Trophoblast cell (in vitro differentiated cells and primary cell): ENCODE results near the gene PDXP.
A peak's percentile ranks its signal among the peaks of the same experiment; 100 is the strongest.

Source experiments
- DNase-seq, 2 donors: peaks; one replicate each; pipeline ENCODE4 v3.0.0-alpha.2; 2016
- H2AFZ ChIP-seq: 2 replicates; pipeline ENCODE4 v1.6.1; 2013; ENCODE audit warnings: low read length, moderate library complexity, mild to moderate bottlenecking; ENCODE audit not compliant: insufficient read depth, poor library complexity
- H2AK5ac ChIP-seq: 2 replicates; pipeline ENCODE4 v1.6.1; 2013; ENCODE audit warnings: mild to moderate bottlenecking, low read length
- H2BK120ac ChIP-seq: 2 replicates; pipeline ENCODE4 v1.6.1; 2013; ENCODE audit warnings: low read length, mild to moderate bottlenecking, moderate library complexity; ENCODE audit not compliant: insufficient read depth, poor library complexity
- H2BK12ac ChIP-seq: 2 replicates; pipeline ENCODE4 v1.6.1; 2013; ENCODE audit warnings: mild to moderate bottlenecking, low read length, moderate library complexity
- H2BK5ac ChIP-seq: 2 replicates; pipeline ENCODE4 v1.6.1; 2013; ENCODE audit warnings: low read length, low read depth, moderate library complexity, mild to moderate bottlenecking; ENCODE audit not compliant: poor library complexity
- H3K14ac ChIP-seq: 2 replicates; pipeline ENCODE4 v1.6.1; 2013; ENCODE audit warnings: mild to moderate bottlenecking, low read length
- H3K18ac ChIP-seq: 2 replicates; pipeline ENCODE4 v1.6.1; 2013; ENCODE audit warnings: mild to moderate bottlenecking, low read length
- H3K23ac ChIP-seq: 2 replicates; pipeline ENCODE4 v1.6.1; 2013; ENCODE audit warnings: low read length
- H3K27ac ChIP-seq: 2 replicates; pipeline ENCODE4 v1.5.1; 2013; ENCODE audit warnings: low read depth, mild to moderate bottlenecking, inconsistent platforms, low read length, moderate library complexity
- H3K27me3 ChIP-seq: 2 replicates; pipeline ENCODE4 v1.6.1; 2013; ENCODE audit warnings: inconsistent platforms, mild to moderate bottlenecking, low read length, moderate library complexity; ENCODE audit not compliant: insufficient read depth
- H3K36me3 ChIP-seq, 2 experiments: 1 replicate in 1 of 2; 2 replicates in 1 of 2; pipeline ENCODE4 v1.6.1; 2013; ENCODE audit warnings: low read length in 2 of 2, mild to moderate bottlenecking in 2 of 2, moderate library complexity in 1 of 2; ENCODE audit not compliant: insufficient read depth in 2 of 2, control insufficient read depth in 1 of 2
- H3K4ac ChIP-seq: 2 replicates; pipeline ENCODE4 v1.6.1; 2013; ENCODE audit warnings: low read depth, mild to moderate bottlenecking, low read length, moderate library complexity
- H3K4me1 ChIP-seq, 2 experiments: 1 replicate in 1 of 2; 2 replicates in 1 of 2; pipeline ENCODE4 v1.6.1; 2013; ENCODE audit warnings: low read length in 2 of 2, mild to moderate bottlenecking in 2 of 2, moderate library complexity in 1 of 2; ENCODE audit not compliant: insufficient read depth in 2 of 2, control insufficient read depth in 1 of 2
- H3K4me2 ChIP-seq: 2 replicates; pipeline ENCODE4 v1.6.1; 2013; ENCODE audit warnings: inconsistent platforms, mild to moderate bottlenecking, low read length, moderate library complexity
- H3K4me3 ChIP-seq: 2 replicates; pipeline ENCODE4 v1.5.1; 2013; ENCODE audit warnings: mild to moderate bottlenecking, low read depth, low read length, inconsistent platforms
- H3K79me1 ChIP-seq: one replicate; pipeline ENCODE4 v1.6.1; 2013; ENCODE audit warnings: low read length
- H3K79me2 ChIP-seq: 2 replicates; pipeline ENCODE4 v1.6.1; 2013; ENCODE audit warnings: low read length, mild to moderate bottlenecking; ENCODE audit not compliant: control insufficient read depth, insufficient read depth, poor library complexity
- H3K9ac ChIP-seq: 2 replicates; pipeline ENCODE4 v1.6.1; 2013; ENCODE audit warnings: mild to moderate bottlenecking, low read length
- H3K9me3 ChIP-seq: 2 replicates; pipeline ENCODE4 v1.6.1; 2013; ENCODE audit warnings: low read depth, mild to moderate bottlenecking, control low read depth, inconsistent platforms, low read length; ENCODE audit not compliant: insufficient read depth
- H4K12ac ChIP-seq: 2 replicates; pipeline ENCODE4 v1.6.1; 2013; ENCODE audit warnings: low read depth, mild to moderate bottlenecking, low read length, moderate library complexity
- H4K8ac ChIP-seq: 2 replicates; pipeline ENCODE4 v1.6.1; 2013; ENCODE audit warnings: low read depth, mild to moderate bottlenecking, low read length, moderate library complexity
- H4K91ac ChIP-seq: one replicate; pipeline ENCODE4 v1.6.1; 2013; ENCODE audit warnings: low read depth, mild to moderate bottlenecking, low read length, moderate library complexity
- WGBS: extraction: QIAGEN DNeasy Blood & Tissue Kit; methylation state at CpG from one replicate; pipeline ENCODE4 v1.1.7; 2013; ENCODE audit warnings: missing lambda C conversion rate; ENCODE audit not compliant: insufficient read length, insufficient coverage; ENCODE audit errors: extremely low coverage; 5-methylcytosine and 5-hydroxymethylcytosine counted together

The PDXP gene

GRCh38 chr22:37680191-37680851 is 21.8 kb downstream of the PDXP start:
- no peak overlapping the region for H2BK120ac ChIP-seq
- H3K79me2 ChIP-seq: no peaks in the 10 kb centered on the region
- no peak overlapping the region for H3K4me3 ChIP-seq
- H3K4me1 ChIP-seq: peaks cover 6 to 11% of the 10 kb centered on the region in 2 experiments
- H2AFZ ChIP-seq: no peak overlapping the region
- no peaks in the 10 kb centered on the region for H3K36me3 ChIP-seq
- no peak overlapping the region for H3K23ac ChIP-seq
- no peak overlapping the region for H2BK5ac ChIP-seq
- no CpG with 5 or more reads among the region's 7 CpGs for WGBS
- H2AK5ac ChIP-seq: no peak overlapping the region
- H3K18ac ChIP-seq: no peak overlapping the region
- DNase-seq: no peak
- no peak overlapping the region for H4K12ac ChIP-seq
- no peak overlapping the region for H4K8ac ChIP-seq
- no peak overlapping the region for H3K27ac ChIP-seq
- H3K4me2 ChIP-seq: no peak overlapping the region
- H3K9me3 ChIP-seq: no peaks in the 10 kb centered on the region
- no peaks in the 10 kb centered on the region for H3K27me3 ChIP-seq
- no peak overlapping the region for H4K91ac ChIP-seq
- H2BK12ac ChIP-seq: no peak overlapping the region
- H3K4ac ChIP-seq: no peak overlapping the region
- H3K9ac ChIP-seq: no peak overlapping the region
- H3K14ac ChIP-seq: no peak overlapping the region
- peaks cover 9% of the 10 kb centered on the region for H3K79me1 ChIP-seq

GRCh38 chr22:37681001-37681424 is 22.5 kb downstream of the PDXP start:
- Histone ChIP-seq H3K4me2 (no peak overlapping the region), H2BK120ac (no peak overlapping the region), H2BK12ac (no peak overlapping the region), H3K4ac (no peak overlapping the region), H3K9ac (no peak overlapping the region), H3K9me3 (no peaks in the 10 kb centered on the region), H3K79me2 (no peaks in the 10 kb centered on the region), H2AFZ (no peak overlapping the region), H2BK5ac (no peak overlapping the region), H3K27me3 (no peaks in the 10 kb centered on the region), H3K79me1 (peaks cover 10% of the 10 kb centered on the region), H4K12ac (no peak overlapping the region), H3K14ac (no peak overlapping the region), H4K8ac (no peak overlapping the region), H4K91ac (no peak overlapping the region), H2AK5ac (no peak overlapping the region), H3K4me1 (peaks cover 6 to 11% of the 10 kb centered on the region in 2 experiments), H3K27ac (no peak overlapping the region), H3K18ac (no peak overlapping the region), H3K4me3 (no peak overlapping the region), H3K36me3 (no peaks in the 10 kb centered on the region), H3K23ac (no peak overlapping the region)
- no CpG with 5 or more reads among the region's 2 CpGs for WGBS
- DNase-seq: no peak

GRCh38 chr22:37681556-37682049 is 23.1 kb downstream of the PDXP start:
- H2AK5ac ChIP-seq: no peak overlapping the region
- no peaks in the 10 kb centered on the region for H3K27me3 ChIP-seq
- H3K4ac ChIP-seq: no peak overlapping the region
- no peak overlapping the region for H4K12ac ChIP-seq
- no peak overlapping the region for H3K14ac ChIP-seq
- no peak overlapping the region for H3K9ac ChIP-seq
- no peak overlapping the region for H2BK120ac ChIP-seq
- H3K23ac ChIP-seq: no peak overlapping the region
- H4K91ac ChIP-seq: no peak overlapping the region
- H3K79me1 ChIP-seq: peaks cover 13% of the 10 kb centered on the region
- no peak overlapping the region for H3K4me2 ChIP-seq
- no peak overlapping the region for H2BK12ac ChIP-seq
- WGBS: no CpG with 5 or more reads among the region's 6 CpGs
- H3K9me3 ChIP-seq: no peaks in the 10 kb centered on the region
- H2AFZ ChIP-seq: no peak overlapping the region
- DNase-seq: peak; percentile 72 to 76
- H3K4me1 ChIP-seq: peaks cover under 1 to 6% of the 10 kb centered on the region in 2 experiments
- no peak overlapping the region for H3K4me3 ChIP-seq
- H3K27ac ChIP-seq: no peak overlapping the region
- H3K79me2 ChIP-seq: peaks cover 1% of the 10 kb centered on the region
- no peaks in the 10 kb centered on the region for H3K36me3 ChIP-seq
- H2BK5ac ChIP-seq: no peak overlapping the region
- H3K18ac ChIP-seq: no peak overlapping the region
- no peak overlapping the region for H4K8ac ChIP-seq

GRCh38 chr22:37684803-37685615 is 26.5 kb downstream of the PDXP start:
- H3K9ac ChIP-seq: no peak overlapping the region

More at GRCh38 chr22:37684803-37685615, 26.5 kb downstream of the PDXP start:
- Histone ChIP-seq H2BK12ac (no peak overlapping the region), H4K8ac (no peak overlapping the region), H4K12ac (no peak overlapping the region), H3K79me2 (peaks cover 5% of the 10 kb centered on the region), H3K27ac (no peak overlapping the region), H2BK5ac (no peak overlapping the region), H3K4ac (no peak overlapping the region), H3K4me2 (no peak overlapping the region), H3K18ac (no peak overlapping the region), H3K14ac (no peak overlapping the region), H2BK120ac (no peak overlapping the region), H3K9me3 (no peaks in the 10 kb centered on the region), H2AFZ (no peak overlapping the region), H3K4me1 (peaks cover 0 to 3% of the 10 kb centered on the region in 2 experiments), H3K36me3 (peaks cover 14% of the 10 kb centered on the region in 2 experiments), H3K4me3 (no peak overlapping the region), H4K91ac (no peak overlapping the region), H3K27me3 (no peaks in the 10 kb centered on the region), H3K23ac (no peak overlapping the region), H2AK5ac (no peak overlapping the region), H3K79me1 (peaks cover 8% of the 10 kb centered on the region)
- peak; percentile 90 to 97 for DNase-seq
- no CpG with 5 or more reads among the region's 16 CpGs for WGBS
